Mucosa of rectum (tissue), 2 donors: ENCODE data around the gene CAMK1D.

Experiments
- H3K27ac ChIP-seq, 2 donors: one replicate each; pipeline ENCODE4 v1.7.0; 2013; ENCODE audit warnings: inconsistent platforms in 2 of 2, low read depth in 2 of 2, low read length in 2 of 2
- H3K27me3 ChIP-seq, 2 donors: one replicate each; pipeline ENCODE4 v1.7.0; 2013; ENCODE audit warnings: low read length in 2 of 2; ENCODE audit not compliant: control insufficient read depth in 2 of 2, insufficient read depth in 2 of 2
- H3K36me3 ChIP-seq, 2 donors: one replicate each; pipeline ENCODE4 v1.7.0; 2013; ENCODE audit warnings: low read length in 2 of 2; ENCODE audit not compliant: control insufficient read depth in 2 of 2, insufficient read depth in 2 of 2
- H3K4me1 ChIP-seq, 2 donors: one replicate each; pipeline ENCODE4 v1.7.0; 2013; ENCODE audit warnings: low read length in 2 of 2, mild to moderate bottlenecking in 1 of 2; ENCODE audit not compliant: control insufficient read depth in 2 of 2, insufficient read depth in 2 of 2
- H3K4me3 ChIP-seq, 2 donors: one replicate each; pipeline ENCODE4 v1.7.0; 2013; ENCODE audit warnings: low read length in 2 of 2
- H3K9ac ChIP-seq, 2 donors: one replicate each; pipeline ENCODE4 v1.7.0; 2013; ENCODE audit warnings: low read length in 2 of 2, low read depth in 1 of 2, mild to moderate bottlenecking in 1 of 2
- H3K9me3 ChIP-seq, 2 donors: one replicate each; pipeline ENCODE4 v1.7.0; 2013; ENCODE audit warnings: low read length in 2 of 2; ENCODE audit not compliant: control insufficient read depth in 2 of 2
- donor health status: healthy.
- donor health status: Normal muscosa, but diverticular disease.

CAMK1D gene

GRCh38 chr10:12875100-12875499 lies 525.8 kb downstream of the CAMK1D start:
- Histone ChIP-seq H3K27ac (no peak overlapping the region), H3K9ac (no peak overlapping the region), H3K27me3 (no peaks in the 10 kb centered on the region)

GRCh38 chr10:12876266-12876665 lies 526.9 kb downstream of the CAMK1D start:
- Histone ChIP-seq H3K36me3 (no peaks in the 10 kb centered on the region), H3K4me3 (no peak overlapping the region), H3K27ac (no peak overlapping the region), H3K4me1 (no peaks in the 10 kb centered on the region), H3K9ac (no peak overlapping the region), H3K9me3 (no peaks in the 10 kb centered on the region), H3K27me3 (no peaks in the 10 kb centered on the region)

More at GRCh38 chr10:12875100-12875499, 525.8 kb downstream of the CAMK1D start:
- Histone ChIP-seq H3K4me1 (no peaks in the 10 kb centered on the region), H3K9me3 (no peaks in the 10 kb centered on the region), H3K36me3 (no peaks in the 10 kb centered on the region), H3K4me3 (no peak overlapping the region)

DNA sequence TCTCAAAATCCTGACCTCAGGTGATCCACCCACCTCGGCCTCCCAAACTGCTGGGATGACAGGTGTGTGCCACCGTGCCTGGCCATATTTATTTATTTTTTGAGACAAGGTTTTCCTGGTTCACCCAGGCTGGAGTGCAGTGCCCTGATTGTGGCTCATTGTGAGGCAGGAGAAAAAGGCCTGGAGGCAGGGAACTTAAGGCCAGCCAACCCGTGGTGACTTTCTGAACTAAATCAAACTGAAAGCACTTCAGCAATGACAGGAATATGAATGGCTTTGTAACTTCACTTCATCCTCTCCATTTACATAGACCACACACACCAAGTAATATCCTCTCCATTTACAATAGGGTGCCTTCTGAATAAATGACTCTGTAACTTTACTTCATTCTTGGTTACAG lies 527.8 kb downstream of the CAMK1D start:
- Histone ChIP-seq H3K27me3 (no peaks in the 10 kb centered on the region), H3K36me3 (no peaks in the 10 kb centered on the region), H3K4me1 (no peaks in the 10 kb centered on the region), H3K4me3 (no peak overlapping the region), H3K9ac (no peak overlapping the region), H3K27ac (no peak overlapping the region), H3K9me3 (no peaks in the 10 kb centered on the region)

DNA sequence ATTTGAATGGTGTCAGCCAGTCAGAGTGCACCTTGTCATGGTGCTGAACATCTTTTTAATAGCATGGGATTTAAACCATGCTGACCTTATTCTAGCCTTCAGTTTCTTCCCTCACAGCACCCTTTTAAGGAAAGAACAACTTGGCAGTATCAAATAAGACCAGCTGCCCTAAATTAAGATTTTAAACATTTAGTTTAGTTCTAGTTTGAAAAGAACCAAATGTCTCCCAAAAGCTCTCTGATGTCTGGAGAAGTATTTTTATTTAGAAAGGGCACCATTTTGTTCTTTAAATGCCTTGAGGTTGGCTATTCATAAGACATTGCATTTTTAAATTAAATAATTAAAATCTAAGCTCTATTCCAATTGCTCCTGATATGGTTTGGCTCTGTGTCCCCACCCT lies 531.1 kb downstream of the CAMK1D start:
- Histone ChIP-seq H3K27ac (no peak overlapping the region), H3K4me1 (no peaks in the 10 kb centered on the region), H3K9me3 (no peaks in the 10 kb centered on the region), H3K36me3 (no peaks in the 10 kb centered on the region), H3K27me3 (no peaks in the 10 kb centered on the region), H3K9ac (no peak overlapping the region), H3K4me3 (no peak overlapping the region)

DNA sequence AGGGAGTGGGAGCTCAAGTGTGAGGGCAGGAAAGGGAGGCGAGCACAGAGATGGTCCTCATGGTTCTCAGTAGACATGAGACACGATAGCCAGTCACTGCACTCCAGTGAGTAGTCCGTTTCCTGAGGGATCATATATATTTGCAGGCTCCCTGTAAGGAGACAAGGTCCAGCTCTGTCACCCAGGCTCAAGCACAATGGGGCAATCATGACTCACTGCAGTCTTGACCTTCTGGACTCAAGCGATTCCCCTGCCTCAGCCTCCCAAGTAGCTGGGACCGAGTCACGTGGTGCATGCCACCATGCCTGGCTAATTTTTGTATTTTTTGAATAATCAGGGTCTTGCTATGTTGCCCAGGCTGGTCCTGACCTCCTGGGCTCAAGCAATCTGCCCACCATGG lies 535.5 kb downstream of the CAMK1D start:
- H3K4me3 ChIP-seq = no peak overlapping the region
- no peaks in the 10 kb centered on the region for H3K27me3 ChIP-seq
- H3K36me3 ChIP-seq = no peaks in the 10 kb centered on the region
- H3K27ac ChIP-seq = no peak overlapping the region
- no peak overlapping the region for H3K9ac ChIP-seq
- H3K4me1 ChIP-seq = no peaks in the 10 kb centered on the region
- H3K9me3 ChIP-seq = no peaks in the 10 kb centered on the region
